ENCODE data around the gene CBARP.
"Not testable (repeated sequence)": the region's sequence is repeated elsewhere in the genome, so short reads cannot be mapped to it uniquely, and the experiment has no call there.

Gene CBARP

GRCh38 chr19:1225440-1226226, 12.2 kb downstream of the CBARP start:
- no peak for DNase-seq

- no peak for DNase-seq
Observed at GRCh38 chr19:1224847-1225246, 13.0 kb downstream of the CBARP start.

- no peak for DNase-seq
Observed at GRCh38 chr19:1224047-1224825, 13.6 kb downstream of the CBARP start.

GRCh38 chr19:1223018-1223855, 14.6 kb downstream of the CBARP start:
- peak in 1 of 2 experiments; percentile 49 for DNase-seq

- no peak for DNase-seq
Observed at GRCh38 chr19:1222394-1222793, 15.4 kb downstream of the CBARP start.

- no peak for DNase-seq
Observed at GRCh38 chr19:1221904-1222255, 15.9 kb downstream of the CBARP start.

GRCh38 chr19:1220976-1221903, 16.6 kb downstream of the CBARP start:
- DNase-seq = no peak

GRCh38 chr19:1220477-1220930, 17.3 kb downstream of the CBARP start:
- no peak for DNase-seq

GRCh38 chr19:1219786-1220476, 17.9 kb downstream of the CBARP start:
- DNase-seq = no peak

GRCh38 chr19:1218751-1219567, 18.8 kb downstream of the CBARP start:
- no peak for DNase-seq

- DNase-seq = no peak
Observed at GRCh38 chr19:1217366-1217765, 20.4 kb downstream of the CBARP start.

- DNase-seq = no peak
Observed at GRCh38 chr19:1216756-1217155, 21.0 kb downstream of the CBARP start.

- DNase-seq = no peak
Observed at GRCh38 chr19:1214862-1215731, 22.7 kb downstream of the CBARP start.

GRCh38 chr19:1214299-1214861, 23.4 kb downstream of the CBARP start:
- no peak for DNase-seq

GRCh38 chr19:1213391-1214286, 24.2 kb downstream of the CBARP start:
- peak; percentile 57 to 73 for DNase-seq

GRCh38 chr19:1211494-1212234, 26.1 kb downstream of the CBARP start:
- no peak for DNase-seq

GRCh38 chr19:1210227-1210538, 27.6 kb downstream of the CBARP start:
- no peak for DNase-seq

GRCh38 chr19:1208830-1209229, 29.0 kb downstream of the CBARP start:
- not testable (repeated sequence) for DNase-seq
